HL-60/S4 (cell line): ENCODE measurements around the gene BLTP3B.
"Not testable (repeated sequence)": the region's sequence is repeated elsewhere in the genome, so short reads cannot be mapped to it uniquely, and the experiment has no call there.

Source experiments
- in situ Hi-C: fragments of 300-500 bp; cut with MboI; formaldehyde crosslinking; loops from 2 replicates; pipeline ENCODE4 v1.14.3; 2022; ENCODE audit warnings: low sequenced_read_pairs

BLTP3B gene

GRCh38 chr12:100142851-100143559, at the start of gene BLTP3B:
BLTP3B (minus strand) TSS chr12:100142874; CDS start chr12:100142635, 239 bp downstream.
- in situ Hi-C loops: no loop called here

- in situ Hi-C loops: loop anchor here (10.0 kb wide), 1 partner anchor 275 kb away; no protein-coding TSS in a partner anchor
These were observed 47.1 kb upstream of the BLTP3B start for GRCh38 chr12:100189636-100190394.

- in situ Hi-C loops: not testable (repeated sequence)
These were observed 46.4 kb upstream of the BLTP3B start for GRCh38 chr12:100188888-100189635.

- in situ Hi-C loops: no loop called here
These were observed 45.3 kb upstream of the BLTP3B start for GRCh38 chr12:100187857-100188519.

- in situ Hi-C loops: no loop called here
These were observed 44.4 kb upstream of the BLTP3B start for GRCh38 chr12:100187068-100187467.

- in situ Hi-C loops: no loop called here
These were observed 43.4 kb upstream of the BLTP3B start for GRCh38 chr12:100186071-100186470.

GRCh38 chr12:100185361-100185894, 42.8 kb upstream of the BLTP3B start:
- in situ Hi-C loops: no loop called here

- in situ Hi-C loops: no loop called here
These were observed 42.0 kb upstream of the BLTP3B start for GRCh38 chr12:100184549-100185145.

- in situ Hi-C loops: no loop called here
These were observed 36.6 kb upstream of the BLTP3B start for GRCh38 chr12:100179252-100179651.

GRCh38 chr12:100176493-100176892, 33.8 kb upstream of the BLTP3B start:
- in situ Hi-C loops: not testable (repeated sequence)

- in situ Hi-C loops: no loop called here
These were observed 31.8 kb upstream of the BLTP3B start for GRCh38 chr12:100174495-100174894.

GRCh38 chr12:100173111-100173510, 30.4 kb upstream of the BLTP3B start:
- in situ Hi-C loops: no loop called here

GRCh38 chr12:100171248-100171647, 28.6 kb upstream of the BLTP3B start:
- in situ Hi-C loops: no loop called here

GRCh38 chr12:100170313-100170858, 27.7 kb upstream of the BLTP3B start:
- in situ Hi-C loops: no loop called here

- in situ Hi-C loops: no loop called here
These were observed 26.7 kb upstream of the BLTP3B start for GRCh38 chr12:100169345-100169744.

GRCh38 chr12:100168562-100168961, 25.9 kb upstream of the BLTP3B start:
- in situ Hi-C loops: no loop called here

- in situ Hi-C loops: no loop called here
These were observed 23.6 kb upstream of the BLTP3B start for GRCh38 chr12:100166232-100166631.

GRCh38 chr12:100165356-100165755, 22.7 kb upstream of the BLTP3B start:
- in situ Hi-C loops: no loop called here

GRCh38 chr12:100164153-100164704, 21.6 kb upstream of the BLTP3B start:
- in situ Hi-C loops: no loop called here
